ENCODE data around the gene PLS3.
A peak's percentile ranks its signal among the peaks of the same experiment; 100 is the strongest.
"Not testable (repeated sequence)": the region's sequence is repeated elsewhere in the genome, so short reads cannot be mapped to it uniquely, and the experiment has no call there.

The PLS3 gene, protein sequence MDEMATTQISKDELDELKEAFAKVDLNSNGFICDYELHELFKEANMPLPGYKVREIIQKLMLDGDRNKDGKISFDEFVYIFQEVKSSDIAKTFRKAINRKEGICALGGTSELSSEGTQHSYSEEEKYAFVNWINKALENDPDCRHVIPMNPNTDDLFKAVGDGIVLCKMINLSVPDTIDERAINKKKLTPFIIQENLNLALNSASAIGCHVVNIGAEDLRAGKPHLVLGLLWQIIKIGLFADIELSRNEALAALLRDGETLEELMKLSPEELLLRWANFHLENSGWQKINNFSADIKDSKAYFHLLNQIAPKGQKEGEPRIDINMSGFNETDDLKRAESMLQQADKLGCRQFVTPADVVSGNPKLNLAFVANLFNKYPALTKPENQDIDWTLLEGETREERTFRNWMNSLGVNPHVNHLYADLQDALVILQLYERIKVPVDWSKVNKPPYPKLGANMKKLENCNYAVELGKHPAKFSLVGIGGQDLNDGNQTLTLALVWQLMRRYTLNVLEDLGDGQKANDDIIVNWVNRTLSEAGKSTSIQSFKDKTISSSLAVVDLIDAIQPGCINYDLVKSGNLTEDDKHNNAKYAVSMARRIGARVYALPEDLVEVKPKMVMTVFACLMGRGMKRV

DNA sequence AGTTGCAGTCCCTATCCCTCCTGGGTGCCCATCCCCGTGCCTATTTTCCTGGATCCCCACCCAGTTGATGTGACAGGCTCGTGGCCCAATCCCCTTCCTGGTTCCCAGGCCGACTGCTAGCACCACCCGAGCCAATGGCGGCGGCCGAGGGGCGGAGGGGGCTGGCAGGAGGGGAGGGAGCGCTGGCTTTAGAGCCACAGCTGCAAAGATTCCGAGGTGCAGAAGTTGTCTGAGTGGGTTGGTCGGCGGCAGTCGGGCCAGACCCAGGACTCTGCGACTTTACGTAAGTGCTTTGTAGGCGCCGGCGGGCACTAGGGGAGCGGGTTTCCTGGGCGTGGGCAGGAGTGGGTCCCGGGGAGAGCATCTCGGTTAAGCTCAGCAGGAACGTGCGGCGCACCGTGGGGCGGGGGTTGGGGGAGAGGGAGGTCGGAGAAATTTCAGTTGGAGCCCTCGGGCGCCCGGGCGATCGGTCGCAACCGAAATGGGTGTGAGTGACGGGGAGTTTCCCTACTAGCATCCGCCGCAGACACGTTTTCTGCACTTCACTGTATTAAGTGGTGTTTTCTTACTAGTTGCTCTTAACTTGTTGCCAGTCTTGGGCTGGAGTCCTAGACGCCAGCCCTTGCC lies at the start of gene PLS3:
PLS3 (plus strand) TSS at position 197 of the 627 bp plus-strand sequence. CDS start 49,077 bp downstream, outside the sequence.
- H3K4me3 ChIP-seq (ENCODE audit: low read length): peak within 1 kb of the TSS; percentile 45

DNA sequence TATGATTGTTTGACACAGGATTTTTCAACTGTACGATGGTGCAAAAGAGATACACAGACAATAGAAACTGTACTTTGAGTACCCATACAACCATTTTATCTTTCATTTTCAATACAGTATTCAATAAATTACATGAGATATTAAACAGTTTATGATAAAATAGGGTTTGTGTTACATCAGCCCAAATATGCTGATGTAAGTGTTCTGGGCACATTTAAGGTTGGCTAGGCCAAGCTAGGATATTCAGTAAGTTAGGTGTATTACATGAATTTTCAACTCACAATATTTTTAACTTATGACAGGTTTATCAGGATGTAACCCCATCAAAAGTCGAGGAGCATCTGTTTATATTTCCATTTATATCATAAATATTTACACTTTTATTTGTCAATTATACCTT lies 42.9 kb upstream of the PLS3 start:
- H3K4me3 ChIP-seq (ENCODE audit: low read length): no peak overlapping the region
- TF ChIP-seq ZNF274 (IDR thresholded peaks at IDR 0.05; ENCODE audit: low read depth, low read length): no peak

More for the DNA sequence above, at the start of gene PLS3:
- TF ChIP-seq ZNF274 (IDR thresholded peaks at IDR 0.05; ENCODE audit: low read depth, low read length): no peak

DNA sequence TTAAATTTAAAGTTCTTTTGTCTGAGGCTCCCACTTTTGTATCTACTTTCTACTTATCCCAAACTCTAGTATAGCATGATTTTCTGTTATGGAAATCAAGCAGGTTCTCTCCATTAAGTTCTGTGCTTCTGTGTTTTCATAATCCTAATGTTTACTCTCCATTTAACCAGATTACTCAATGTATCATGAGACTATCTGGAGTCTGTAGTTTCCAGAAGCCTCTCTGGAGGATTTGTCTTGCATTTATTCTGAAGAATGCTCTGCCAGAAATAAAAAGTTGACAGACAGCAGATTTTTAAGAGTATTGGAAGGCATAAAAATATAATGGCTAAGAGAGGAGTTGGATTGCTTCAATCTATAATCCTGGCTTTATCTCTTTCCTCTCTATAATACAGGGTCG lies 39.2 kb upstream of the PLS3 start:
- TF ChIP-seq ZNF274 (IDR thresholded peaks at IDR 0.05; ENCODE audit: low read depth, low read length): no peak
- no peak overlapping the region for H3K4me3 ChIP-seq (ENCODE audit: low read length)

DNA sequence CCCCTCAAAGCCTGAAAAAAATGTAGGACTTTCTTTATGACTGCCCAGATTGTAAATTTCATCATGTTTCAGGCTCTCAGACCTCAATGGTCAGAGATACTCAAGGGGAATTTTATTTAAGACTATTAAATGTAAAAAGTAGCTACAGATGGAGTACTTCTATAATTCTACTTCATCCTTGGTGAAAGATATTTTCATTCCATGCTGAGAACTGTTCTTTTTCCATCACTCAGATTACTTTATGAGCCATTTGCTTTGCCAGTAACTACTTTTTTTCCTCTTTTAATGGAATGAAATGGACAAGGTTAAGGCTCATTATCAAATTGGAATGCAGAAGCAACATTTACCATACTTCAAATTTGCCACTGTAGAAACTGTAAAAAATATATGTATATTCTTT lies 38.0 kb upstream of the PLS3 start:
- TF ChIP-seq ZNF274 (IDR thresholded peaks at IDR 0.05; ENCODE audit: low read depth, low read length): no peak
- no peak overlapping the region for H3K4me3 ChIP-seq (ENCODE audit: low read length)

DNA sequence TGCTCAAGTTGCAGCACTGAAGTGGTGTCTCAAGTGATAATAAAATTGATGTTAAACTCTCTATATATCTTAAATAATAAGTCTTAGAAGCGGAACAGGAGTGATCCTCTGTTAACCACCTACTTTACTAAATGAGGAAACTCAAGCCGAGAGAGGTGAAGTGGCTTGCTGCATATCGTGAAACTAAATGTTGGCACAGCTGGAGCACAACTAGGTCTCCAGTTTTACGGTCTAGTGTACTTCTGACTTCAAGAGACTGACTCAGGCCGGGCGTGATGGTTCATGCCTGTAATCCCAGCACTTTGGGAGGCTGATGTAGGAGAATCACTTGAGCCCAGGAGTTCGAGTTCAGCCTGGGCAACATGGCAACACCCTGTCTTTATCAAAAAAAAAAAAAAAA lies 35.5 kb upstream of the PLS3 start:
- H3K4me3 ChIP-seq (ENCODE audit: low read length): no peak overlapping the region
- TF ChIP-seq ZNF274 (IDR thresholded peaks at IDR 0.05; ENCODE audit: low read depth, low read length): no peak

DNA sequence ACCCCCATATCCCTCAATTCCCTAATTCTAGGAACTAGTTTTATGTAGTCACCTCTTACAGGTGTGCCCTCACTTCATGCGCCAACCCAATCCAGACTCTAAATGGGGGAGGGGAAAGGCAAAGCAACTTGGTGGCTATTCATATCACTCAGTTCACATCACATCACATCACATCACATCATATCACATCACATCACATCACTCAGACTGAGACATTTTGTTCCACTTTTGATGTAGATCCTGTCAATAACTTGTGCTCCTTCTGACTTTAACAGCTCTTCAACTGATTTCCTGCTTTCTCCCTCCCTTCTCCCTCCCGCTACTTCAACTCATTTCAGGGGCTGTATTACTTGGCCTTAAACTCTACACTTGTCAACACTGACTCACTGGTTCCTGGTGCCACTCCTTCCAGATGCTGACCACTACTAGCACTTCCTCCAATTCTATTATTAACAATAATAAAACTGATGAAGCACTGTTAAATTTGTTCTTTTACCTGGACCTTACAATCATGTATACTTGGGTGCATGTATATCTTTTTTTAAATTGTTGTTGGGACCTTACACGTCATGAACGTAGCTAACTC lies 29.1 kb upstream of the PLS3 start:
- TF ChIP-seq ZNF274 (IDR thresholded peaks at IDR 0.05; ENCODE audit: low read depth, low read length): no peak
- no peak overlapping the region for H3K4me3 ChIP-seq (ENCODE audit: low read length)

DNA sequence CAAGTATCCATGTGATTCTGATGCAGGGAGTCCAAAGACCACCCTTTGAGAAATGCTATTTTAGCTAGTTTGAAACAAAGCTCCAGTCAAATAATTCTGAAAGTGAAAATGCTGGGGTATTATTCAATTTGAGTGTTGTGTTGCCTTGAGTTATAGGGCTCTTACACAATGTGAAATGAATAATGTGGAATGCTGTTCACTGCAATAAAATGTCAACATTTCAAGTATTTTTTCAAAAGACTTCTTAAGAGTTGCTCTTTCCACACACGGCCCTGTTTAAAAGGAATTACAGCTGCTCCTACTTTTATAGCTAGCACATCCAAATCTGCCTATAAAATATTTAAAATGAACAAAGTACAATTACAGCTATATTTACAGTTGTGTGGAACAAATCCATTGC lies 27.5 kb upstream of the PLS3 start:
- no peak overlapping the region for H3K4me3 ChIP-seq (ENCODE audit: low read length)
- no peak for TF ChIP-seq ZNF274 (IDR thresholded peaks at IDR 0.05; ENCODE audit: low read depth, low read length)

DNA sequence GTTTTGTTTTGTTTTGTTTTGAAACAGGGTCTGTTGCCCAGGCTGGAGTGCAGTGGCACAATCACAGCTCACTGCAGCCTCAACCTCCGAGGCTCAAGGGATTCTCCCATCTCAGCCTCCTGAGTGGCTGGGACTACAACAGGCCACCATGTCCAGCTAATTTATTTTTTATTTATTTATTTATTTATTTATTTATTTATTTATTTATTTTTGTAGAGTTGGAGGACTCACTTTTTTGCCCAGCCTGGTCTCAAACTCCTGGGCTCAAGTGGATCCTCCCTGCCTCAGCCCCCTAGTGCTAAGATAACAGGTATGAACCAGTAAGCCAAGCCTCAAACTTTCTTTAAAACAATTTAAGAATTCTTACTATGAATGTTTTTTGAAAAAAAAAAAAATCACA lies 26.6 kb upstream of the PLS3 start:
- no peak overlapping the region for H3K4me3 ChIP-seq (ENCODE audit: low read length)
- TF ChIP-seq ZNF274 (IDR thresholded peaks at IDR 0.05; ENCODE audit: low read depth, low read length): no peak

DNA sequence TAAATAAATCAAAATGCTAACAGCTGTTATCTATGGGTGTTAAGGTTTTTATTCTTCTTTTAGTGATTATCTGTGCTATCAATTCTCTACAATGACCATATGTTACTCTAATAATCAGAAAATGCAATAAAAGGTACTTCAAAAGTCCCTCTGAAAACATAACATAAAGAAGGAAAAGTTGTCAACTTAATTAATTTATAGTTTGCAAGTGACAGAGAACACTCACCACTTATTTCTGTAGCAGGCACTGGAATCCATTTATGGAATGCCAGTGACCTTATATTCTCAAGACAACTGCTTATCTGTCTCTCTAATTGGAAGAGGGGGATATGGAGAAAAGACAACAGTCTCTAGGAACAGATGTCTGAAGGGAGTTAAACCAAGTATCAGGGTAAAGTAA lies 25.6 kb upstream of the PLS3 start:
- H3K4me3 ChIP-seq (ENCODE audit: low read length): no peak overlapping the region
- no peak for TF ChIP-seq ZNF274 (IDR thresholded peaks at IDR 0.05; ENCODE audit: low read depth, low read length)

DNA sequence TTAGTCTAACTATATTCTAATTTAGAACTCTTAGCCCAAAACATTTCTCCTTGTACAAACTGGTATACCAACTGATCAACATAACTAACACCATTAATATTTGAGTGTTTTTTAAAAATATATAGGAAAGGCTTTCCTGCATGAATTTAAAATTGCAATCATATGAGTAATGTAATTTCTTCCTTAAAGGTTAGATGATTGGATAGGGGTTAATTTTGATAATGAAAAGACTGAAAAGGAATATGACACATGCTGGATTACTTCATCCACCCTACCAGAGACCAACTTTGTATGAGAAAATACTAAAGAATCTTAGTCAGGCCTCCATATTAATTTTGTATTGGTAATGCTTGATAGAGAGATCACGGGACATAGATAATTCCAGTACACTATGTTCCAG lies 25.1 kb upstream of the PLS3 start:
- TF ChIP-seq ZNF274 (IDR thresholded peaks at IDR 0.05; ENCODE audit: low read depth, low read length): no peak
- H3K4me3 ChIP-seq (ENCODE audit: low read length): no peak overlapping the region

DNA sequence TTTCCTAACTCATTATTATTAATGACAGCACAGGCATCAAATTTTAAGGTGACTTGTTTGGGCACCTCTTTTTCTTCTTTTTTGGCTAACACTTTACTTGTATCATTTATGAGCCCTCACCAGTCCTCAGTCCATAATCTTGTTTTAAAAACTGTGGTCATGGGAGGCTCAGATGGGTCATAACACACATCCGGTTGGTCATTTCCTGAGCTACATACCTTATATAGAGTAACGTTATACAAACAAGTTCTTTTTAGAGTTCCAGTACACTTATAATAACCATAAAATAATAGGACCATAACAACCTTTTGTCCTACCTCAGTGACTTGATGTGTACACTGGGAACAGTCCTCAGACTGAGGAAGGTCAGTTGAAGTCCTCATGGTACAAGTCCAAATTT lies 21.1 kb upstream of the PLS3 start:
- no peak for TF ChIP-seq ZNF274 (IDR thresholded peaks at IDR 0.05; ENCODE audit: low read depth, low read length)

DNA sequence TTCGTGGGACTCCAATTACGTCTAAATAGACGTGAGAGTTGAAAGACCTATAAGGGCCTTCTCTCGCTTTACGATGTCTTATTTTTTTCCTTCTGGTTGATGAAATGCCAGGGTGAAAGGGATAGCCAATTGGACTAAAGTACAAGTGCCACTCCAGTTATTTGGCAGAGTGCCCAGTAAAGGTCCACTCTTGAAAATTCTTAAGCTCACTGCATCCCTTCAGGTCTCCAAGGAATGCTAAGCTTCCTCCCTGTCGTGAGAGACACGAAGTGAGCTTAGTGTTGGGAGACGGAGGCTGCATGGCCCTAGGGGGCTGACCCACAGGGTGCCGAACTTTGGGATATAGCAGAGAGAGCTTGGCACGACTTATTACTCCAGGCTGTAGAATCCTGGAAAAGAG lies 19.9 kb upstream of the PLS3 start:
- H3K4me3 ChIP-seq (ENCODE audit: low read length): not testable (repeated sequence)

More for the DNA sequence above, 21.1 kb upstream of the PLS3 start:
- H3K4me3 ChIP-seq (ENCODE audit: low read length): no peak overlapping the region

DNA sequence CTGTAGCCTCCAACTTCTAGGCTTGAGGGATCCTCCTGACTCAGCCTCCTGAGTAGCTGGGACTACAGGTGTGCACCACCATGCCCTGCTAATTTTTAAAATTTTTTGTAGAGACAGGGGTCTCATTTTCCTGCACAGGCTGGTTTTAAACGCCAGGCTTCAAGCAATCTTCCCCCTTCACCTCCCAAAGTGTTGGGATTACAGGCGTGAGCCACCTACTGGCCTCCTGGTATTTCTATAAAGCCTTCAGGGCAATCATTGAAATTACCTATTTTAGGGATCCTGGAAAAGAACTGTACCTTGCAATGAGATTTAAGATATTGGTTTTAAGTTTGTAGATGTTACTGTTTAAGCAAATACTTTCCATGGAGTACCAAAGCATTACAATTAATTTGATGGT lies 13.5 kb upstream of the PLS3 start:
- TF ChIP-seq ZNF274 (IDR thresholded peaks at IDR 0.05; ENCODE audit: low read depth, low read length): no peak
- H3K4me3 ChIP-seq (ENCODE audit: low read length): no peak overlapping the region

DNA sequence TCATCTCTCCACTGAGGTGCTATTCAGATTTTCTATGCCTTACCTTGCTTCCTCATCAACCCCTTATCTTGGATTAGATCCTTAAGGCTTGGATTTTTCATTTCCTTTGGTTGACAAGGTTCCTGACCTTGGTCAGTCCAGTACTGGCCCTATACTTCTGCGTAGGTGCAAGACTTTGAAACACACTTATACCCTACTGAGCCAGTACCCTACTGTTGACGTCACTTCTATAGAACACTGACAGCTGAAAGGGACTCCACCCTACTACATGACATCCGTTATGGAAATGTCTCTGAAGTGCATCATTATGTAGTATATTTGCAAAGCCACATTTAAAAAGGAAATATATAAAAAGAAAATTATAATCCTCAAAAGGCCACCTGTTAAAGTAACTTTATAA lies 12.0 kb upstream of the PLS3 start:
- no peak overlapping the region for H3K4me3 ChIP-seq (ENCODE audit: low read length)
- TF ChIP-seq ZNF274 (IDR thresholded peaks at IDR 0.05; ENCODE audit: low read depth, low read length): no peak

DNA sequence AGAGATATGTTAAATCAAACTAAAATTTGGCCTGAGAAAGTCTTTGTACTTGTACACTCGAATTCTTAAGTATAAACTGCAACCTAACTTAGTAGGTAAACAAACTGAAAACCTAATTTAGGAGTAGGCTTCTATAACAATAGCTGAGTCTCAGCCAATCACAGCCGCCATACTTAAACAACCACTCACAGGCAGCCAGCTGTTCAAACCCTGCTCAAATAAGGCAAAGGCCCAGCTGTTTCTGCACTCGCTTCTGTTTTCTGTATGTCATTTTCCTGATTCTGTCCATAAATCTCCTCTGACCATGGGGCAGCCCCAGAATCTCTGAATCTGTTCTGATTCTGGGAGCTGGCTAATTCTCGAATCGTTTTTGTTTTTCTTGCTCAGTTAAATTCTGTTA lies 7.8 kb upstream of the PLS3 start:
- TF ChIP-seq ZNF274 (IDR thresholded peaks at IDR 0.05; ENCODE audit: low read depth, low read length): no peak
- H3K4me3 ChIP-seq (ENCODE audit: low read length): no peak overlapping the region
